WTC11 (cell line): ENCODE results near the gene ACOXL.

Source experiments
- ATF1 ChIP-seq: sonication (generic); formaldehyde crosslinking; IDR thresholded peaks from 2 replicates; pipeline ENCODE4 v1.8.1; 2023; ENCODE audit warnings: mild to moderate bottlenecking, moderate library complexity, missing genetic modification reagents
- ATF3 ChIP-seq: sonication (generic); formaldehyde crosslinking; conservative IDR thresholded peaks from 2 replicates; pipeline ENCODE4 v1.8.1; 2022; ENCODE audit warnings: mild to moderate bottlenecking, missing genetic modification reagents
- CBFB ChIP-seq: sonication (generic); formaldehyde crosslinking; IDR thresholded peaks from 2 replicates; pipeline ENCODE4 v1.8.1; 2022; ENCODE audit warnings: mild to moderate bottlenecking, low read depth, missing genetic modification reagents
- CTCF ChIP-seq: fragments of 200-600 bp; IDR thresholded peaks from 2 replicates; pipeline ENCODE4 v1.8.0; 2022; ENCODE audit warnings: antibody characterized with exemption
- E2F1 ChIP-seq: sonication (generic); formaldehyde crosslinking; IDR thresholded peaks from 2 replicates; pipeline ENCODE4 v1.8.0; 2022; ENCODE audit warnings: mild to moderate bottlenecking, missing genetic modification reagents
- E2F4 ChIP-seq: sonication (generic); formaldehyde crosslinking; IDR thresholded peaks from 2 replicates; pipeline ENCODE4 v1.8.1; 2022; ENCODE audit warnings: low read depth, mild to moderate bottlenecking, moderate library complexity, missing genetic modification reagents, borderline replicate concordance
- EMX1 ChIP-seq: fragments of 250-450 bp; sonication (Bioruptor Pico); IDR thresholded peaks from 2 replicates; pipeline ENCODE4 v1.8.0; 2021; ENCODE audit warnings: mild to moderate bottlenecking
- MLX ChIP-seq: sonication (generic); formaldehyde crosslinking; IDR thresholded peaks from 2 replicates; pipeline ENCODE4 v1.8.1; 2023; ENCODE audit warnings: mild to moderate bottlenecking, missing genetic modification reagents, moderate library complexity
- NFYB ChIP-seq: sonication (generic); formaldehyde crosslinking; conservative IDR thresholded peaks from 2 replicates; pipeline ENCODE4 v1.8.0; 2022; ENCODE audit warnings: low read depth, missing genetic modification reagents
- ZNF423 ChIP-seq: fragments of 250-450 bp; sonication (Bioruptor Pico); IDR thresholded peaks from 2 replicates; pipeline ENCODE4 v2.1.2; 2022; ENCODE audit warnings: mild to moderate bottlenecking, moderate library complexity
- ZNF425 ChIP-seq: fragments of 250-450 bp; sonication (Bioruptor Pico); conservative IDR thresholded peaks from 2 replicates; pipeline ENCODE4 v1.9.0; 2021; ENCODE audit warnings: mild to moderate bottlenecking

GRCh38 chr2:110847651-110848050 is 115.3 kb downstream of the ACOXL start:
- TF ChIP-seq CBFB (CRISPR knock-in tag) (no peak), ZNF423 (CRISPR knock-in tag) (no peak), E2F1 (no peak), NFYB (CRISPR knock-in tag) (no peak), CTCF (no peak), ZNF425 (no peak), MLX (CRISPR knock-in tag) (no peak), ATF3 (CRISPR knock-in tag) (no peak), E2F4 (no peak), EMX1 (CRISPR knock-in tag) (no peak), ATF1 (no peak)
